ENCODE measurements around the gene IPO4. TPM values are rescaled to one million over a fixed set of nuclear protein-coding genes. Genes with fewer than 3 reads are reported as not detected.

The IPO4 gene
- 74.1 to 86.9 TPM (median 75.7 TPM) in 5 replicates for total RNA-seq (2022; extraction: Qiagen RNA extraction)

GRCh38 chr14:24188251-24189058 is at the start of gene IPO4:
IPO4 (minus strand) TSS chr14:24188816; CDS start chr14:24188787, 29 bp downstream.

GRCh38 chr14:24232645-24233537 is 44.3 kb upstream of the IPO4 start, which contains the start of gene GMPR2:
GMPR2 (plus strand) TSS chr14:24232929; CDS start chr14:24233254, 325 bp downstream.

GRCh38 chr14:24232121-24232644 is 43.6 kb upstream of the IPO4 start, which contains the start of gene NEDD8:
NEDD8 (minus strand) TSS chr14:24232367; CDS start chr14:24232267, 100 bp downstream.

GRCh38 chr14:24215495-24216344 is 27.1 kb upstream of the IPO4 start, which contains the start of gene MDP1:
MDP1 (minus strand) TSS chr14:24216066; CDS start chr14:24215955, 111 bp downstream.

GRCh38 chr14:24212924-24213865 is 24.6 kb upstream of the IPO4 start, which contains the start of gene CHMP4A:
CHMP4A (minus strand) TSS chr14:24213488; CDS start chr14:24213439, 49 bp downstream.

GRCh38 chr14:24195186-24196070 is 6.8 kb upstream of the IPO4 start, which contains the start of gene TM9SF1:
TM9SF1 (minus strand) TSS chr14:24195441; CDS start chr14:24195019, 422 bp downstream.

GRCh38 chr14:24171422-24172260 is 17.0 kb downstream of the IPO4 start, which contains the start of gene REC8:
REC8 (plus strand) TSS chr14:24172080; CDS start chr14:24172553, 473 bp downstream.

GRCh38 chr14:24160850-24161804 is 27.5 kb downstream of the IPO4 start, which contains the start of gene IRF9:
IRF9 (plus strand) TSS chr14:24161265; CDS start chr14:24162145, 880 bp downstream.

GRCh38 chr14:24146978-24147760 is 41.4 kb downstream of the IPO4 start, which contains the start of gene RNF31:
RNF31 (plus strand) TSS chr14:24147498; CDS start chr14:24147699, 201 bp downstream.

GRCh38 chr14:24146453-24146977 is 42.1 kb downstream of the IPO4 start, which contains the start of gene PSME2:
PSME2 (minus strand) TSS chr14:24146610; CDS start chr14:24146581, 29 bp downstream.

GRCh38 chr14:24141097-24141880 is 47.3 kb downstream of the IPO4 start, which contains the start of gene EMC9:
EMC9 (minus strand) TSS chr14:24141591; CDS start chr14:24141304, 287 bp downstream.

GRCh38 chr14:24135834-24136683 is 52.6 kb downstream of the IPO4 start, which contains the start of gene PSME1:
PSME1 (plus strand) TSS chr14:24136194; CDS start chr14:24136263, 69 bp downstream.

GRCh38 chr14:24130380-24130716 is 58.3 kb downstream of the IPO4 start, which contains the start of gene FITM1:
FITM1 (plus strand) TSS chr14:24130659; CDS start chr14:24131564, 905 bp downstream.

